HCT116 (cell line): ENCODE results near the gene DNHD1. TPM values are rescaled to one million over a fixed set of nuclear protein-coding genes. Genes with fewer than 3 reads are reported as not detected.

ENCODE experiments used
- ATAC-seq: fragments of 200-7000 bp; cut with Tn5 transposase; 2 replicates; pipeline ENCODE4 v1.9.1; 2020; ENCODE audit warnings: mild to moderate bottlenecking, moderate library complexity
- BruUV-seq: library from RNA; stranded (reverse); fragments of 400-500 nt; replicated peaks from 2 replicates; lab custom pipeline; 2021; lab: Mats Ljungman, UMichigan
- CTCF ChIA-PET: fragments of 300-600 bp; sonication (Branson Sonifier 250); formaldehyde crosslinking; loops from one replicate; lab custom pipeline; 2021; ENCODE audit warnings: antibody characterized with exemption; lab: Charles Lee
- POLR2A ChIA-PET: fragments of 300-600, 350-600 bp; sonication (Branson Sonifier 250); formaldehyde crosslinking; loops from one replicate; lab custom pipeline; 2021; ENCODE audit warnings: antibody characterized with exemption; lab: Charles Lee
- RAD21 ChIA-PET, 2 experiments: fragments of 300-600 bp; sonication (Branson Sonifier 250); formaldehyde crosslinking; loops; one replicate each; lab custom pipeline; 2023; ENCODE audit warnings: low total read pairs in 2 of 2; ENCODE audit not compliant: uncharacterized antibody in 2 of 2, unreplicated experiment in 2 of 2, low non-redundant PET in 1 of 2; lab: Charles Lee
- DNase-seq: peaks from one replicate; pipeline ENCODE4 v3.0.0-alpha.2; 2010; ENCODE audit warnings: low read depth, low spot score
- H2AFZ ChIP-seq: fragments of 200-600 bp; shearing (Covaris generic), sonication (generic); 2 replicates; pipeline ENCODE4 v1.6.1; 2017; ENCODE audit warnings: low read depth, mixed run types, mixed read lengths, antibody characterized with exemption, low read length; ENCODE audit not compliant: poor library complexity, severe bottlenecking
- H3K27ac ChIP-seq: 2 replicates; pipeline ENCODE4 v1.5.1; 2012; ENCODE audit warnings: low read depth, low read length
- H3K27me3 ChIP-seq: fragments of 200-600 bp; sonication (generic); 2 replicates; pipeline ENCODE4 v1.6.1; 2016; ENCODE audit warnings: mixed run types, low read length, mixed read lengths; ENCODE audit not compliant: insufficient read depth
- H3K36me3 ChIP-seq, 2 experiments: fragments of 200-500 bp in 1 of 2; fragments of 200-600 bp in 1 of 2; sonication (Bioruptor generic) in 1 of 2; sonication (generic) in 1 of 2; 2 replicates each; pipeline versions ENCODE4 v1.5.1 to v1.6.1; 2014 to 2016; ENCODE audit warnings: low read length in 2 of 2, inconsistent platforms in 1 of 2, mixed read lengths in 1 of 2, mixed run types in 1 of 2; ENCODE audit not compliant: insufficient read depth in 2 of 2, control insufficient read depth in 1 of 2
- H3K4me1 ChIP-seq, 2 experiments: fragments of 200-600 bp in 1 of 2; sonication (generic) in 1 of 2; 2 replicates each; pipeline versions ENCODE4 v1.5.1 to v1.6.1; 2012 to 2017; ENCODE audit warnings: low read length in 2 of 2, inconsistent platforms in 1 of 2, mild to moderate bottlenecking in 1 of 2, mixed read lengths in 1 of 2, mixed run types in 1 of 2, moderate library complexity in 1 of 2; ENCODE audit not compliant: insufficient read depth in 2 of 2, control insufficient read depth in 1 of 2
- H3K4me2 ChIP-seq: fragments of 200-600 bp; sonication (generic); 2 replicates; pipeline ENCODE4 v1.6.1; 2017; ENCODE audit warnings: mixed run types, low read length, mixed read lengths
- H3K4me3 ChIP-seq, 2 experiments: fragments of 200-600 bp in 1 of 2; sonication (generic) in 1 of 2; replicated peaks in 1 of 2; 2 replicates each; pipeline ENCODE4 v1.5.1; 2011 to 2016; ENCODE audit warnings: low read length in 2 of 2, control low read depth in 1 of 2, low read depth in 1 of 2, mild to moderate bottlenecking in 1 of 2, mixed read lengths in 1 of 2, mixed run types in 1 of 2
- H3K79me2 ChIP-seq: fragments of 200-600 bp; sonication (generic); 2 replicates; pipeline ENCODE4 v1.6.1; 2017; ENCODE audit warnings: mild to moderate bottlenecking, mixed run types, low read length, moderate library complexity, mixed read lengths; ENCODE audit not compliant: insufficient read depth
- H3K9ac ChIP-seq: fragments of 200-600 bp; sonication (generic); 2 replicates; pipeline ENCODE4 v1.6.1; 2016; ENCODE audit warnings: low read length, mixed read lengths
- H3K9me2 ChIP-seq: fragments of 200-600 bp; sonication (generic), shearing (Covaris generic); 2 replicates; pipeline ENCODE4 v1.6.1; 2017; ENCODE audit warnings: mixed run types, mild to moderate bottlenecking, moderate library complexity; ENCODE audit not compliant: insufficient read depth
- H3K9me3 ChIP-seq, 2 experiments: fragments of 200-500 bp in 1 of 2; fragments of 200-600 bp in 1 of 2; sonication (Bioruptor generic) in 1 of 2; sonication (generic) in 1 of 2; 2 replicates each; pipeline ENCODE4 v1.6.1; 2014 to 2017; ENCODE audit warnings: low read length in 2 of 2, mixed read lengths in 2 of 2, inconsistent platforms in 1 of 2, low read depth in 1 of 2, mild to moderate bottlenecking in 1 of 2, mixed run types in 1 of 2, moderate library complexity in 1 of 2; ENCODE audit not compliant: control insufficient read depth in 1 of 2, insufficient read depth in 1 of 2
- H4K20me1 ChIP-seq: fragments of 200-600 bp; sonication (generic), shearing (Covaris generic); 2 replicates; pipeline ENCODE4 v1.6.1; 2017; ENCODE audit warnings: mixed run types, mild to moderate bottlenecking, moderate library complexity; ENCODE audit not compliant: insufficient read depth
- CBX3 ChIP-seq: IDR thresholded peaks from 2 replicates; pipeline ENCODE4 v1.6.1; 2012; ENCODE audit warnings: low read depth
- CTCF ChIP-seq, 3 experiments: fragments of 200-600 bp in 1 of 3; sonication (generic) in 1 of 3; IDR thresholded peaks in 2 of 3; conservative IDR thresholded peaks in 1 of 3; 2 replicates each; pipeline ENCODE4 v1.5.1; 2012 to 2017; ENCODE audit warnings: low read depth in 2 of 3, low read length in 2 of 3, antibody characterized with exemption in 1 of 3, borderline replicate concordance in 1 of 3, control low read depth in 1 of 3, mild to moderate bottlenecking in 1 of 3, mixed read lengths in 1 of 3, mixed run types in 1 of 3, moderate library complexity in 1 of 3; ENCODE audit not compliant: insufficient read depth in 1 of 3
- ELF1 ChIP-seq: IDR thresholded peaks from 2 replicates; pipeline ENCODE4 v1.6.1; 2012; ENCODE audit warnings: low read depth, borderline replicate concordance
- EZH2phosphoT487 ChIP-seq: fragments of 200-600 bp; IDR thresholded peaks from 2 replicates; pipeline ENCODE4 v1.6.1; 2018; ENCODE audit warnings: antibody characterized with exemption, borderline replicate concordance
- FOSL1 ChIP-seq: IDR thresholded peaks from 2 replicates; pipeline ENCODE4 v1.6.1; 2012; ENCODE audit warnings: low read depth
- MAX ChIP-seq: IDR thresholded peaks from 2 replicates; pipeline ENCODE4 v1.6.1; 2012
- POLR2AphosphoS5 ChIP-seq: IDR thresholded peaks from 2 replicates; pipeline ENCODE4 v1.6.1; 2011; ENCODE audit warnings: mild to moderate bottlenecking, low read depth, low read length, moderate library complexity
- SIN3A ChIP-seq: IDR thresholded peaks from 2 replicates; pipeline ENCODE4 v1.6.1; 2012; ENCODE audit warnings: low read depth
- intact Hi-C: fragments of 100-400 bp; cut with micrococcal nuclease; formaldehyde crosslinking; loops from 2 replicates; pipeline ENCODE4 v1.10.0; 2022
- total RNA-seq: library from RNA; stranded (reverse); gene quantifications from one replicate; pipeline ENCODE4 v1.2.1, GENCODE V29; 2021; ENCODE audit not compliant: unreplicated experiment

DNHD1 gene
- total RNA-seq, 1 experiment from 2014 or later, result 8.0 TPM

GRCh38 chr11:6502382-6502781 lies 5.3 kb downstream of the DNHD1 start (continued):
- TF ChIP-seq MAX (no peak), ELF1 (no peak), FOSL1 (no peak), EZH2phosphoT487 (no peak), POLR2AphosphoS5 (no peak), CBX3 (no peak)

DNA sequence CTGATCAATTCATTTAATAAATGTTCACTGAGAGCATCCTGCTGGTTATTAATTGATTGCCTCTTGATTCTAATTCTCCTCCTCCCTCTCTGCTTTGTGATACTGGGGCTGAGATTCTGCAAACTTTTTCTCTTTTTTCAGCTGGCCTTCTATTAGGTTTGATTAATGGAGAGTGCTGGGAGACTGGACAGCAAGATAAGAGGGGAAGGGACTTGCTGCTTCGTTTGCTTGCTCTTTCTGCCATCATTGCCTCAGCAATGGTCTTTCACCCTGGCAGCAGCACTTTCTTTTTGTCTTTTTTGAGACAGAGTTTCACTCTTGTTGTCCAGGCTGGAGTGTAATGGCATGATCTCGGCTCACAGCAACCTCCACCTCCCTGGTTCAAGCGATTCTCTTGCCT lies 7.1 kb downstream of the DNHD1 start:
- no TSS peak for BruUV-seq
- H3K27me3 ChIP-seq, result no peaks in the 10 kb centered on the region
- H3K27ac ChIP-seq, result no peak overlapping the region
- RAD21 ChIA-PET, result no interaction called here
- H3K9ac ChIP-seq, result no peak overlapping the region
- no peaks in the 10 kb centered on the region for H4K20me1 ChIP-seq
- CTCF ChIA-PET, result interaction anchor here (1.0 to 6.8 kb wide), 3 partner anchors 27 to 125 kb away, joined by 3 to 83 read pairs (median 14); no protein-coding TSS in a partner anchor
- DNase-seq (no peak), ATAC-seq (no peak)
- TF ChIP-seq CTCF (IDR thresholded peaks at IDR 0.05 in 2 of 3, conservative IDR thresholded peaks at IDR 0.05 in 1 of 3; ENCODE audit: borderline replicate concordance in 1 of 3, insufficient read depth in 1 of 3, low read depth in 2 of 3, low read length in 2 of 3) (no peak), SIN3A (no peak)
- no peaks in the 10 kb centered on the region for H3K36me3 ChIP-seq
- no peak overlapping the region for H2AFZ ChIP-seq
- H3K9me3 ChIP-seq, result no peaks in the 10 kb centered on the region
- H3K79me2 ChIP-seq, result no peaks in the 10 kb centered on the region
- intact Hi-C loops, result no loop called here
- no peak overlapping the region for H3K4me2 ChIP-seq
- no peaks in the 10 kb centered on the region for H3K9me2 ChIP-seq
- H3K4me1 ChIP-seq, result peaks cover 0 to 10% of the 10 kb centered on the region in 2 experiments; a peak in 2 of 4 replicates
- POLR2A ChIA-PET, result no interaction called here
- no peak overlapping the region for H3K4me3 ChIP-seq
